ACC112 (cell line): ENCODE results near the gene TNFRSF1B.

Experiments
- H2AFZ ChIP-seq: fragments of 200-600 bp; sonication (generic); one replicate; pipeline ENCODE4 v1.6.0; 2017; ENCODE audit warnings: antibody characterized with exemption, low read length; ENCODE audit not compliant: unreplicated experiment
- H3K27ac ChIP-seq: fragments of 200-600 bp; sonication (generic); 2 replicates; pipeline ENCODE4 v1.5.1; 2014; ENCODE audit warnings: low read depth, mild to moderate bottlenecking, antibody characterized with exemption, low read length, moderate library complexity
- H3K27me3 ChIP-seq: fragments of 200-600 bp; sonication (generic); 2 replicates; pipeline ENCODE4 v1.6.1; 2014; ENCODE audit warnings: mild to moderate bottlenecking, antibody characterized with exemption, low read length, moderate library complexity, mixed read lengths; ENCODE audit not compliant: insufficient read depth
- H3K36me3 ChIP-seq: fragments of 200-600 bp; sonication (generic); 2 replicates; pipeline ENCODE4 v1.6.1; 2016; ENCODE audit warnings: mild to moderate bottlenecking, antibody characterized with exemption, low read length, moderate library complexity, mixed read lengths; ENCODE audit not compliant: insufficient read depth
- H3K4me1 ChIP-seq: fragments of 200-600 bp; sonication (generic); one replicate; pipeline ENCODE4 v1.6.1; 2016; ENCODE audit warnings: low read length, mixed read lengths; ENCODE audit not compliant: insufficient read depth, unreplicated experiment, control insufficient read depth
- H3K4me3 ChIP-seq: fragments of 200-600 bp; sonication (generic); 2 replicates; pipeline ENCODE4 v1.5.1; 2014; ENCODE audit warnings: mild to moderate bottlenecking, low read depth, low read length
- H3K79me2 ChIP-seq: fragments of 200-600 bp; sonication (generic); one replicate; pipeline ENCODE4 v1.6.0; 2016; ENCODE audit warnings: low read length; ENCODE audit not compliant: control insufficient read depth, unreplicated experiment, insufficient read depth

TNFRSF1B gene

GRCh38 chr1:12159816-12160215, 7.0 kb upstream of the TNFRSF1B start:
- Histone ChIP-seq H3K36me3 (no peaks in the 10 kb centered on the region), H3K4me3 (no peak overlapping the region), H3K27me3 (no peaks in the 10 kb centered on the region), H2AFZ (no peak overlapping the region), H3K27ac (no peak overlapping the region), H3K4me1 (peaks cover 33% of the 10 kb centered on the region), H3K79me2 (no peaks in the 10 kb centered on the region)

- Histone ChIP-seq H3K36me3 (no peaks in the 10 kb centered on the region), H3K4me1 (peaks cover 33% of the 10 kb centered on the region), H3K27me3 (no peaks in the 10 kb centered on the region), H3K4me3 (no peak overlapping the region), H3K27ac (peak overlapping the region; percentile 39), H3K79me2 (no peaks in the 10 kb centered on the region), H2AFZ (no peak overlapping the region)
Observed at GRCh38 chr1:12161324-12161661, 5.5 kb upstream of the TNFRSF1B start.

- no peaks in the 10 kb centered on the region for H3K79me2 ChIP-seq
- H3K27ac ChIP-seq, result peak overlapping the region; percentile 39
- peaks cover 33% of the 10 kb centered on the region for H3K4me1 ChIP-seq
- no peaks in the 10 kb centered on the region for H3K36me3 ChIP-seq
- H2AFZ ChIP-seq, result no peak overlapping the region
- H3K27me3 ChIP-seq, result no peaks in the 10 kb centered on the region
- H3K4me3 ChIP-seq, result no peak overlapping the region
Observed at GRCh38 chr1:12161662-12162458, 4.9 kb upstream of the TNFRSF1B start.

GRCh38 chr1:12162459-12163137, 4.2 kb upstream of the TNFRSF1B start:
- H3K27ac ChIP-seq, result no peak overlapping the region
- peaks cover 27% of the 10 kb centered on the region for H3K4me1 ChIP-seq
- no peaks in the 10 kb centered on the region for H3K36me3 ChIP-seq
- no peak overlapping the region for H2AFZ ChIP-seq
- H3K27me3 ChIP-seq, result no peaks in the 10 kb centered on the region
- peaks cover 7% of the 10 kb centered on the region for H3K79me2 ChIP-seq
- no peak overlapping the region for H3K4me3 ChIP-seq

GRCh38 chr1:12163210-12163609, 3.6 kb upstream of the TNFRSF1B start:
- H3K4me1 ChIP-seq, result peaks cover 24% of the 10 kb centered on the region
- H3K79me2 ChIP-seq, result peaks cover 13% of the 10 kb centered on the region
- H3K27ac ChIP-seq, result no peak overlapping the region
- H3K27me3 ChIP-seq, result no peaks in the 10 kb centered on the region
- H2AFZ ChIP-seq, result no peak overlapping the region
- H3K4me3 ChIP-seq, result no peak overlapping the region
- H3K36me3 ChIP-seq, result no peaks in the 10 kb centered on the region

- peaks cover 23% of the 10 kb centered on the region for H3K79me2 ChIP-seq
- no peak overlapping the region for H3K27ac ChIP-seq
- H3K4me1 ChIP-seq, result peaks cover 28% of the 10 kb centered on the region
- H3K36me3 ChIP-seq, result no peaks in the 10 kb centered on the region
- H3K27me3 ChIP-seq, result no peaks in the 10 kb centered on the region
- no peak overlapping the region for H3K4me3 ChIP-seq
- H2AFZ ChIP-seq, result no peak overlapping the region
Observed at GRCh38 chr1:12164210-12164609, 2.6 kb upstream of the TNFRSF1B start.

GRCh38 chr1:12165342-12165741, 1.4 kb upstream of the TNFRSF1B start:
- Histone ChIP-seq H3K36me3 (no peaks in the 10 kb centered on the region), H3K27ac (no peak overlapping the region), H3K4me3 (no peak overlapping the region), H3K4me1 (peaks cover 33% of the 10 kb centered on the region), H2AFZ (no peak overlapping the region), H3K27me3 (no peaks in the 10 kb centered on the region), H3K79me2 (peaks cover 34% of the 10 kb centered on the region)

GRCh38 chr1:12167493-12168429, 970 bp downstream of the TNFRSF1B start:
- peaks cover 13% of the 10 kb centered on the region for H3K4me1 ChIP-seq
- no peak overlapping the region for H2AFZ ChIP-seq
- H3K27me3 ChIP-seq, result no peaks in the 10 kb centered on the region
- peaks cover 53% of the 10 kb centered on the region for H3K79me2 ChIP-seq
- H3K27ac ChIP-seq, result no peak overlapping the region
- H3K4me3 ChIP-seq, result peak overlapping the region; percentile 98
- no peaks in the 10 kb centered on the region for H3K36me3 ChIP-seq

GRCh38 chr1:12168451-12169160, 1.8 kb downstream of the TNFRSF1B start:
- no peaks in the 10 kb centered on the region for H3K27me3 ChIP-seq
- peaks cover 61% of the 10 kb centered on the region for H3K79me2 ChIP-seq
- H3K27ac ChIP-seq, result no peak overlapping the region
- no peak overlapping the region for H2AFZ ChIP-seq
- H3K36me3 ChIP-seq, result no peaks in the 10 kb centered on the region
- peaks cover 18% of the 10 kb centered on the region for H3K4me1 ChIP-seq
- peak overlapping the region; percentile 98 for H3K4me3 ChIP-seq
